Breast epithelium (tissue), 4 donors: ENCODE results near the gene SC5D. TPM values are rescaled to one million over a fixed set of nuclear protein-coding genes. Genes with fewer than 3 reads are reported as not detected.
A peak's percentile ranks its signal among the peaks of the same experiment; 100 is the strongest.

Experiments used
- DNase-seq, 2 donors: peaks; one replicate each; pipeline ENCODE4 v3.0.0-alpha.2; 2019; ENCODE audit warnings: low spot score in 2 of 2
- H3K27ac ChIP-seq, 2 donors: fragments of 200-600 bp; sonication (generic) in 1 of 2; one replicate each; pipeline ENCODE4 v1.5.1; 2016 to 2019; ENCODE audit warnings: mild to moderate bottlenecking in 1 of 2
- H3K27me3 ChIP-seq, 2 donors: fragments of 200-600 bp; sonication (generic) in 1 of 2; one replicate each; pipeline versions ENCODE4 v1.5.1 to v1.6.0; 2017 to 2019; ENCODE audit warnings: control low read depth in 1 of 2, mild to moderate bottlenecking in 1 of 2
- H3K36me3 ChIP-seq: fragments of 200-600 bp; one replicate; pipeline ENCODE4 v1.5.1; 2019
- H3K4me1 ChIP-seq, 2 donors: fragments of 200-600 bp; sonication (generic); one replicate each; pipeline ENCODE4 v1.5.1; 2016 to 2019; ENCODE audit warnings: control low read depth in 1 of 2
- H3K4me3 ChIP-seq, 3 donors: fragments of 200-600 bp; sonication (generic); 1 replicate in 2 of 3; 2 replicates in 1 of 3; pipeline ENCODE4 v1.5.1; 2016 to 2019; ENCODE audit warnings: mild to moderate bottlenecking in 3 of 3, moderate library complexity in 2 of 3
- H3K9me3 ChIP-seq, 2 donors: fragments of 200-600 bp; sonication (generic) in 1 of 2; one replicate each; pipeline ENCODE4 v1.5.1; 2016 to 2019; ENCODE audit warnings: control low read depth in 1 of 2
- POLR2A ChIP-seq: fragments of 450-650 bp; IDR thresholded peaks from one replicate; pipeline ENCODE4 v1.6.1; 2016; ENCODE audit warnings: antibody characterized with exemption, mild to moderate bottlenecking, moderate library complexity
- POLR2AphosphoS5 ChIP-seq, 3 donors: sonication (generic); formaldehyde crosslinking; IDR thresholded peaks; one replicate each; pipeline ENCODE4 v1.6.1; 2017; ENCODE audit warnings: antibody characterized with exemption in 3 of 3
- intact Hi-C: fragments of 100-400 bp; cut with DNase I; formaldehyde crosslinking; loops from one replicate; pipeline ENCODE4 v1.15.1; 2023; ENCODE audit warnings: low total_unique reads
- total RNA-seq, 3 donors: library from RNA; depleted of rRNA; stranded (reverse); fragments of >200 nt; gene quantifications; one replicate each; pipeline ENCODE4 v1.1.0, GENCODE V29; 2016
- TF ChIP-seq, protein P1 (sequence below), 3 donors: fragments of 450-650 bp; IDR thresholded peaks; one replicate each; pipeline ENCODE4 v1.5.1; 2016 to 2017; ENCODE audit warnings: antibody characterized with exemption in 3 of 3, mild to moderate bottlenecking in 3 of 3, moderate library complexity in 3 of 3

SC5D gene
- total RNA-seq, 3 donors from 2014 or later, result 25.8 to 54.7 (median 51.5) TPM

GRCh38 chr11:121249039-121249663 lies 43.4 kb upstream of the SC5D start:
- no peak for TF ChIP-seq POLR2AphosphoS5 (IDR thresholded peaks at IDR 0.05)
- TF ChIP-seq, protein P1, sequence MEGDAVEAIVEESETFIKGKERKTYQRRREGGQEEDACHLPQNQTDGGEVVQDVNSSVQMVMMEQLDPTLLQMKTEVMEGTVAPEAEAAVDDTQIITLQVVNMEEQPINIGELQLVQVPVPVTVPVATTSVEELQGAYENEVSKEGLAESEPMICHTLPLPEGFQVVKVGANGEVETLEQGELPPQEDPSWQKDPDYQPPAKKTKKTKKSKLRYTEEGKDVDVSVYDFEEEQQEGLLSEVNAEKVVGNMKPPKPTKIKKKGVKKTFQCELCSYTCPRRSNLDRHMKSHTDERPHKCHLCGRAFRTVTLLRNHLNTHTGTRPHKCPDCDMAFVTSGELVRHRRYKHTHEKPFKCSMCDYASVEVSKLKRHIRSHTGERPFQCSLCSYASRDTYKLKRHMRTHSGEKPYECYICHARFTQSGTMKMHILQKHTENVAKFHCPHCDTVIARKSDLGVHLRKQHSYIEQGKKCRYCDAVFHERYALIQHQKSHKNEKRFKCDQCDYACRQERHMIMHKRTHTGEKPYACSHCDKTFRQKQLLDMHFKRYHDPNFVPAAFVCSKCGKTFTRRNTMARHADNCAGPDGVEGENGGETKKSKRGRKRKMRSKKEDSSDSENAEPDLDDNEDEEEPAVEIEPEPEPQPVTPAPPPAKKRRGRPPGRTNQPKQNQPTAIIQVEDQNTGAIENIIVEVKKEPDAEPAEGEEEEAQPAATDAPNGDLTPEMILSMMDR (IDR thresholded peaks at IDR 0.05), result peak; percentile 75 to 90 (median 76)
- no peak for DNase-seq
- Histone ChIP-seq H3K4me1 (no peaks in the 10 kb centered on the region), H3K9me3 (no peaks in the 10 kb centered on the region), H3K27ac (no peak overlapping the region), H3K36me3 (no peaks in the 10 kb centered on the region), H3K27me3 (no peaks in the 10 kb centered on the region), H3K4me3 (no peak overlapping the region)
- intact Hi-C loops, result no loop called here

- Histone ChIP-seq H3K27me3 (no peaks in the 10 kb centered on the region), H3K4me1 (no peaks in the 10 kb centered on the region), H3K27ac (peak overlapping the region in 1 of 2 donors; percentile 1), H3K9me3 (no peaks in the 10 kb centered on the region), H3K4me3 (no peak overlapping the region), H3K36me3 (no peaks in the 10 kb centered on the region)
- intact Hi-C loops, result no loop called here
- no peak for DNase-seq
- TF ChIP-seq POLR2A, result no peak
- TF ChIP-seq, protein P1 (IDR thresholded peaks at IDR 0.05), result no peak
- TF ChIP-seq POLR2AphosphoS5 (IDR thresholded peaks at IDR 0.05), result no peak
These were observed 41.7 kb upstream of the SC5D start for GRCh38 chr11:121250843-121251242.

DNA sequence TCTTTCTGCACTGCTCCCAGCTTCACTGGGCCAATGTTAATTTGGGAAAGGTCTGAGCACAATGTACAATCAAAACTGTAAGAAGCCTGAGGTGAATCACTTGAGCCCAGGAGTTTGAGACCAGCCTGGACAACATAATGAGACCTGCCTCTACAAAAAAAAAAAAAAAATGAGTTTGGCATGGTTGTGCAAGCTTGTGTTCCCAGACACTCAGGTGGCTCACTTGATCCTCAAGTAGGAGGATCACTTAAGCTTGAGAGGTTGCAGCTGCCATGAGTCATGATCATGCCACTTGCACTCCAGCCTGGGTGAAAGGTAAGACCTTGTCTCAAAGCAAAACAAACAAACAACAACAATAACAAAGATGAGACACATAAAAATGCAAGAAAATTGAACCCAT lies 38.6 kb upstream of the SC5D start:
- Histone ChIP-seq H3K4me1 (no peaks in the 10 kb centered on the region), H3K27me3 (no peaks in the 10 kb centered on the region), H3K27ac (no peak overlapping the region), H3K36me3 (no peaks in the 10 kb centered on the region), H3K4me3 (no peak overlapping the region), H3K9me3 (no peaks in the 10 kb centered on the region)
- no peak for DNase-seq
- intact Hi-C loops, result no loop called here
- TF ChIP-seq POLR2A (no peak), POLR2AphosphoS5 (IDR thresholded peaks at IDR 0.05) (no peak)
- TF ChIP-seq, protein P1 (IDR thresholded peaks at IDR 0.05), result no peak

DNA sequence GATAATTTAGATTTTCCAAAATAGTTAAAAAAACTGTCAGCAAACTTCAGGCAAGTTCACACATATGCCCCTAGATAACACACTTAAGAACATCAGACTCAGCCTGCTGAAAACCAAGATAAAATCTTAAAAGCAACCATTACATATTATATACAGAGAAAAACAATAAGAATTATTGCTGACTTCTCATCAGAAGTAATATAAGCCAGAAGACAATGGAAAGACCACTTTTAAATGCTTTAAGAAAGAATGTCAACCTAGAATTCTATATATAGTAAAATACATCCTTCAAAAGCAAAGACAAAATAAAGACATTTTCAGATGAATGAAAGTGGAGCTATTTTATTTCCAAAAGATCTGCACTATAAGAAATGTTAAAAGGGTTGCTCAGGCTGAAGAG lies 37.8 kb upstream of the SC5D start:
- Histone ChIP-seq H3K27me3 (no peaks in the 10 kb centered on the region), H3K27ac (no peak overlapping the region), H3K36me3 (no peaks in the 10 kb centered on the region), H3K4me1 (no peaks in the 10 kb centered on the region), H3K9me3 (no peaks in the 10 kb centered on the region), H3K4me3 (no peak overlapping the region)
- intact Hi-C loops, result no loop called here
- TF ChIP-seq POLR2A, result no peak
- TF ChIP-seq POLR2AphosphoS5 (IDR thresholded peaks at IDR 0.05), result no peak
- TF ChIP-seq, protein P1 (IDR thresholded peaks at IDR 0.05), result no peak
- no peak for DNase-seq

DNA sequence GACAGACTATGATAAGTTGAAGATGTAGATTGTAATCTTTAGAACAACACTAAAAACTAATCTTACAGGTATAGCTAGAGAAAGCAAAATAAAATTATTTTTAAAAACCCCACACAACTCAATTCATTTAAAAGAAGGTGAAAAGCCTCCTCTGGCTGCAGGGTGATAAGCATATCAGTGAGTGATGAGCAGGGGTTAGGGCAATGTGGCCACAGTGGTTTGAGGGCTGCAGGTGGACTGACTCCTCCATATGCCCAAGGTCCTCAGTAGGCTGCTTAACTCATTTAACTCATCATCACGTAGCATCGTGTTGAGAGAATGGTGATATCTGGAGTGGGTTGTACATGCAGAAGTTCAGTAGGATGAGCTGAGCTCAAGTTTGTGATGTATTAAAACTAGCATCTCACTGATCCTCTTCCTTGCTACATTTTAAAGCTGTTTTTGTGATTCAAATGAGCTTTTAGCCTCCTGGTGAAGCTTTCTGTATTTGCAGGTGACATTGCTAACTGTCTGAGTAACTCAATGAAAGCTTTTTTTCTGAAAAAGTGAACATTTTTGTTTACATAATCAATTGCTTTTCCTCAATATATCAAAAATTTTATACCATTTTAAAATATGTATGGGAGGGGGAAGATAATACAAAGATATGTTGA lies 37.0 kb upstream of the SC5D start:
- no peak overlapping the region for H3K27ac ChIP-seq

More for the DNA sequence above, 37.0 kb upstream of the SC5D start:
- no peak overlapping the region for H3K4me3 ChIP-seq
- no peaks in the 10 kb centered on the region for H3K9me3 ChIP-seq
- no peak for DNase-seq
- H3K36me3 ChIP-seq, result no peaks in the 10 kb centered on the region
- no peak for TF ChIP-seq POLR2A
- TF ChIP-seq POLR2AphosphoS5 (IDR thresholded peaks at IDR 0.05), result no peak
- TF ChIP-seq, protein P1 (IDR thresholded peaks at IDR 0.05), result no peak
- no peaks in the 10 kb centered on the region for H3K4me1 ChIP-seq
- no peaks in the 10 kb centered on the region for H3K27me3 ChIP-seq
- intact Hi-C loops, result no loop called here
